Thoracic aorta (tissue), 2 donors: Measurements from ENCODE around the gene HNRNPR. TPM values are rescaled to one million over a fixed set of nuclear protein-coding genes. Genes with fewer than 3 reads are reported as not detected.

Source experiments
- ATAC-seq: fragments of 150-250 bp; one replicate; pipeline ENCODE4 v1.8.0; 2017; ENCODE audit warnings: low read depth; ENCODE audit not compliant: insufficient number of reproducible peaks, low FRiP score
- DNase-seq: peaks from one replicate; pipeline ENCODE4 v3.0.0-alpha.2; 2020; ENCODE audit warnings: low spot score
- H3K27ac ChIP-seq, 2 donors: fragments of 200-600 bp; sonication (generic); 1 replicate in 1 of 2; 2 replicates in 1 of 2; pipeline ENCODE4 v1.5.1; 2016; ENCODE audit warnings: mild to moderate bottlenecking in 2 of 2, moderate library complexity in 2 of 2
- H3K27me3 ChIP-seq: fragments of 200-600 bp; sonication (generic); replicated peaks from 2 replicates; pipeline ENCODE4 v1.6.0; 2016; ENCODE audit warnings: mild to moderate bottlenecking; ENCODE audit not compliant: insufficient read depth
- H3K36me3 ChIP-seq: fragments of 200-600 bp; sonication (generic); one replicate; pipeline ENCODE4 v1.5.1; 2016
- H3K4me1 ChIP-seq, 2 donors: fragments of 200-600 bp; sonication (generic); 1 replicate in 1 of 2; 2 replicates in 1 of 2; pipeline versions ENCODE4 v1.5.1 to v1.6.0; 2016; ENCODE audit warnings: low read depth in 2 of 2, mild to moderate bottlenecking in 1 of 2; ENCODE audit not compliant: control insufficient read depth in 1 of 2
- H3K4me3 ChIP-seq: fragments of 200-600 bp; sonication (generic); 2 replicates; pipeline ENCODE4 v1.5.1; 2016; ENCODE audit warnings: mild to moderate bottlenecking
- H3K9me3 ChIP-seq: fragments of 200-600 bp; sonication (generic); 2 replicates; pipeline ENCODE4 v1.5.1; 2016
- CTCF ChIP-seq: fragments of 200-600 bp; sonication (generic); IDR thresholded peaks from one replicate; pipeline ENCODE4 v1.5.1; 2019; ENCODE audit warnings: antibody characterized with exemption
- total RNA-seq, 2 donors: library from RNA; depleted of rRNA; stranded (reverse); fragments of >200 nt; gene quantifications; one replicate each; pipeline versions ENCODE4 v1.1.0 to v1.2.3, GENCODE V29; 2016

Gene HNRNPR
- total RNA-seq, 2 donors from 2014 or later = 56.3 to 97.3 TPM

- peaks cover 0 to 3% of the 10 kb centered on the region in 2 donors for H3K4me1 ChIP-seq
- no peak overlapping the region for H3K27ac ChIP-seq
- DNase-seq = no peak
- H3K4me3 ChIP-seq = no peak overlapping the region
- ATAC-seq = no peak
- TF ChIP-seq CTCF = no peak
- no peaks in the 10 kb centered on the region for H3K9me3 ChIP-seq
- H3K36me3 ChIP-seq = no peaks in the 10 kb centered on the region
- no peaks in the 10 kb centered on the region for H3K27me3 ChIP-seq
These were observed 60.1 kb downstream of the HNRNPR start for GRCh38 chr1:23283667-23284602.

GRCh38 chr1:23282957-23283356 is 61.1 kb downstream of the HNRNPR start:
- H3K4me3 ChIP-seq = no peak overlapping the region
- H3K36me3 ChIP-seq = no peaks in the 10 kb centered on the region
- no peaks in the 10 kb centered on the region for H3K9me3 ChIP-seq
- H3K27ac ChIP-seq = no peak overlapping the region
- no peak for TF ChIP-seq CTCF
- peaks cover 0 to 3% of the 10 kb centered on the region in 2 donors for H3K4me1 ChIP-seq
- H3K27me3 ChIP-seq = no peaks in the 10 kb centered on the region
- ATAC-seq (no peak), DNase-seq (no peak)

GRCh38 chr1:23278717-23279116 is 65.4 kb downstream of the HNRNPR start:
- H3K4me1 ChIP-seq = peaks cover 0 to 3% of the 10 kb centered on the region in 2 donors
- DNase-seq (no peak), ATAC-seq (no peak)

GRCh38 chr1:23276531-23276930 is 67.6 kb downstream of the HNRNPR start:
- H3K27ac ChIP-seq = no peak overlapping the region
- no peak for ATAC-seq
- H3K4me3 ChIP-seq = no peak overlapping the region
- DNase-seq = no peak
- TF ChIP-seq CTCF = no peak
- no peaks in the 10 kb centered on the region for H3K27me3 ChIP-seq
- no peaks in the 10 kb centered on the region for H3K36me3 ChIP-seq
- H3K9me3 ChIP-seq = no peaks in the 10 kb centered on the region
- no peaks in the 10 kb centered on the region for H3K4me1 ChIP-seq

More at GRCh38 chr1:23278717-23279116, 65.4 kb downstream of the HNRNPR start:
- TF ChIP-seq CTCF = no peak
- Histone ChIP-seq H3K27ac (no peak overlapping the region), H3K36me3 (no peaks in the 10 kb centered on the region), H3K9me3 (no peaks in the 10 kb centered on the region), H3K4me3 (no peak overlapping the region), H3K27me3 (no peaks in the 10 kb centered on the region)

GRCh38 chr1:23274134-23274505 is 70.0 kb downstream of the HNRNPR start:
- no peaks in the 10 kb centered on the region for H3K9me3 ChIP-seq
- no peaks in the 10 kb centered on the region for H3K4me1 ChIP-seq
- no peaks in the 10 kb centered on the region for H3K36me3 ChIP-seq
- ATAC-seq (no peak), DNase-seq (no peak)
- no peaks in the 10 kb centered on the region for H3K27me3 ChIP-seq
- H3K27ac ChIP-seq = no peak overlapping the region
- TF ChIP-seq CTCF = no peak
- no peak overlapping the region for H3K4me3 ChIP-seq
